ENCODE measurements around the gene KCNA3.

DNA sequence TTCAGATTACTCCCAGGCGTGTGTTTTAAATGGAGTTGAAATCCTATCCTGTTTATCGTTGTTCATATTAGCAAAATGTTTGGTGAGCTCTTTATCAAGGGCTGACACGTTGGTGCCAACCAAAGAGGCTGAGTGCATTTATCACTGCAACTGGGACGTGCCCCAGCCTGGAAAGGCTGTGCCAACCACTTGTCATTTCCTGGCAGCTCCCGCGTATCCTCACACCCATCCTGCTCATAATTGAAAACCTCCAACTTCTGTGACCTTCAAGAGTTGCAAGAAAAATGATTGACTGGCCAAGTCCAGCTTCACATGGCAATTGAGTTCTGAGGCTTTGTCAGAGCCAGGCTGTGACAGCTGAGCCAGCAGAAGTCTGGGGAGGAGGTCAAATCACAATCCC, 43.7 kb upstream of the KCNA3 start:
- TF ChIP-seq MXI1 (IDR thresholded peaks at IDR 0.05; ENCODE audit: borderline replicate concordance, low read depth, low read length) (no peak), POLR2A (IDR thresholded peaks at IDR 0.05; ENCODE audit: low read depth, low read length) (no peak), CTCF (conservative IDR thresholded peaks at IDR 0.05; ENCODE audit: low read depth, low read length) (no peak), MAZ (IDR thresholded peaks at IDR 0.05; ENCODE audit: borderline replicate concordance, low read depth, low read length) (no peak), RAD21 (IDR thresholded peaks at IDR 0.05; ENCODE audit: low read length) (no peak), CEBPB (IDR thresholded peaks at IDR 0.05; ENCODE audit: low read depth, low read length) (no peak), FOS (IDR thresholded peaks at IDR 0.05; ENCODE audit: low read depth, low read length) (no peak), MAFK (IDR thresholded peaks at IDR 0.05; ENCODE audit: low read depth, low read length) (no peak)
- TF ChIP-seq, protein P1, sequence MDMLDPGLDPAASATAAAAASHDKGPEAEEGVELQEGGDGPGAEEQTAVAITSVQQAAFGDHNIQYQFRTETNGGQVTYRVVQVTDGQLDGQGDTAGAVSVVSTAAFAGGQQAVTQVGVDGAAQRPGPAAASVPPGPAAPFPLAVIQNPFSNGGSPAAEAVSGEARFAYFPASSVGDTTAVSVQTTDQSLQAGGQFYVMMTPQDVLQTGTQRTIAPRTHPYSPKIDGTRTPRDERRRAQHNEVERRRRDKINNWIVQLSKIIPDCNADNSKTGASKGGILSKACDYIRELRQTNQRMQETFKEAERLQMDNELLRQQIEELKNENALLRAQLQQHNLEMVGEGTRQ (IDR thresholded peaks at IDR 0.05; ENCODE audit: low read depth, low read length) = no peak
